Heart left ventricle (tissue), 16 donors: ENCODE data around the gene CD48. TPM values are rescaled to one million over a fixed set of nuclear protein-coding genes. Genes with fewer than 3 reads are reported as not detected.

Experiments
- ATAC-seq, 4 donors: fragments of 200-7000 bp; cut with Tn5 transposase; one replicate each; pipeline ENCODE4 v1.9.1; 2020 to 2022; ENCODE audit warnings: moderate library complexity in 4 of 4, mild to moderate bottlenecking in 3 of 4, moderate number of reproducible peaks in 1 of 4
- DNase-seq, 5 donors: peaks; one replicate each; pipeline ENCODE4 v3.0.0-alpha.2; 2020
- H3K27ac ChIP-seq, 12 donors: fragments of 200-600 bp; sonication (generic) in 4 of 12; one replicate each; pipeline versions ENCODE4 v1.5.0 to v1.8.0; 2016 to 2022; ENCODE audit warnings: mild to moderate bottlenecking in 2 of 12
- H3K27me3 ChIP-seq, 9 donors: fragments of 200-600 bp; sonication (generic) in 2 of 9; one replicate each; pipeline versions ENCODE4 v1.5.1 to v1.8.0; 2016 to 2022; ENCODE audit warnings: mild to moderate bottlenecking in 3 of 9
- H3K36me3 ChIP-seq, 9 donors: fragments of 200-600 bp; sonication (generic) in 2 of 9; one replicate each; pipeline versions ENCODE4 v1.5.0 to v1.8.0; 2018 to 2022; ENCODE audit warnings: mild to moderate bottlenecking in 2 of 9
- H3K4me1 ChIP-seq, 12 donors: fragments of 200-600 bp; sonication (generic) in 4 of 12; one replicate each; pipeline versions ENCODE4 v1.5.0 to v1.8.0; 2016 to 2022; ENCODE audit warnings: mild to moderate bottlenecking in 3 of 12
- H3K4me3 ChIP-seq, 12 donors: fragments of 200-600 bp; sonication (generic) in 4 of 12; one replicate each; pipeline versions ENCODE4 v1.5.0 to v1.8.0; 2017 to 2022; ENCODE audit warnings: mild to moderate bottlenecking in 9 of 12, moderate library complexity in 4 of 12
- H3K9me3 ChIP-seq, 12 donors: fragments of 200-600 bp; sonication (generic) in 4 of 12; one replicate each; pipeline versions ENCODE4 v1.5.0 to v1.8.0; 2016 to 2022; ENCODE audit warnings: mild to moderate bottlenecking in 1 of 12
- POLR2A ChIP-seq, 2 donors: fragments of 450-650 bp; IDR thresholded peaks; one replicate each; pipeline ENCODE4 v1.6.1; 2017; ENCODE audit warnings: antibody characterized with exemption in 2 of 2, mild to moderate bottlenecking in 2 of 2, moderate library complexity in 2 of 2
- WGBS, 4 donors: extraction: QIAGEN DNeasy Blood & Tissue Kit in 2 of 4; methylation state at CpG; one replicate each; pipeline versions ENCODE4 v1.1.5 to v1.1.7; 2013 to 2018; 5-methylcytosine and 5-hydroxymethylcytosine counted together
- intact Hi-C, 10 donors: fragments of 100-400 bp; cut with DNase I; formaldehyde crosslinking; loops; one replicate each; pipeline versions ENCODE4 v1.11.1 to v1.14.2; 2022
- polyA plus RNA-seq, 2 donors: library from polyadenylated mRNA; stranded (reverse); fragments of 200-250 nt; gene quantifications; one replicate each; pipeline ENCODE4 v1.2.3, GENCODE V29; 2013
- total RNA-seq, 9 donors: library from RNA; depleted of rRNA in 2 of 9; stranded (reverse); fragments of >200 nt in 2 of 9; fragmentation: NEBNext Ultra II Directional in 3 of 9; extraction: Animal tissue kit (Norgen Biotek cat#: 25700) in 3 of 9; gene quantifications; one replicate each; pipeline versions ENCODE4 v1.1.0 to v1.2.4, GENCODE V29; 2016 to 2023
- TF ChIP-seq, protein P1 (sequence below), 12 donors: fragments of 200-600 bp; sonication (generic) in 4 of 12; IDR thresholded peaks; one replicate each; pipeline versions ENCODE4 v1.5.0 to v1.8.0; 2018 to 2022; ENCODE audit warnings: antibody characterized with exemption in 12 of 12, mild to moderate bottlenecking in 5 of 12
- donor health status: ischemic (EF 13 %, LVEDD 7.1; RV severe dilation, severe dysfunction).
- donor health status: healthy with polysubstance abuse.
- donor health status: DM: no; HTN: yes; CAD: no.
- donor health status: DM: no; HTN: no; CAD: no.
- donor health status: ischemic (EF 25% LVEDD 6.9; RV normal size, moderate dysfunction).
- donor health status: ischemic (EF 25% LVEDD 5.7; RV mildly dilated, moderate dysfunction).
- donor health status: healthy.
- donor health status: DM: yes; HTN: yes; CAD: no.
- donor health status: ischemic (EF 35%, LVEDD 5.7; RV mildly dilated, moderate dysfunction).
- donor health status: nonischemic (EF 11% LVEDD 7.7; RV severe dilation, severe dysfunction).
- donor health status: DM: yes; HTN: yes; CAD: no.
- donor health status: PGD.
- donor health status: ischemic (EF 29% LVEDD 5.4; RV normal size, mild dysfunction).
- donor health status: nonischemic (EF 23%, LVEDD 6.1; RV moderate dilation, normal function).

CD48 gene
- total and polyA plus RNA-seq, 11 donors = 0.49 to 31.6 (median 0.71) TPM

DNA sequence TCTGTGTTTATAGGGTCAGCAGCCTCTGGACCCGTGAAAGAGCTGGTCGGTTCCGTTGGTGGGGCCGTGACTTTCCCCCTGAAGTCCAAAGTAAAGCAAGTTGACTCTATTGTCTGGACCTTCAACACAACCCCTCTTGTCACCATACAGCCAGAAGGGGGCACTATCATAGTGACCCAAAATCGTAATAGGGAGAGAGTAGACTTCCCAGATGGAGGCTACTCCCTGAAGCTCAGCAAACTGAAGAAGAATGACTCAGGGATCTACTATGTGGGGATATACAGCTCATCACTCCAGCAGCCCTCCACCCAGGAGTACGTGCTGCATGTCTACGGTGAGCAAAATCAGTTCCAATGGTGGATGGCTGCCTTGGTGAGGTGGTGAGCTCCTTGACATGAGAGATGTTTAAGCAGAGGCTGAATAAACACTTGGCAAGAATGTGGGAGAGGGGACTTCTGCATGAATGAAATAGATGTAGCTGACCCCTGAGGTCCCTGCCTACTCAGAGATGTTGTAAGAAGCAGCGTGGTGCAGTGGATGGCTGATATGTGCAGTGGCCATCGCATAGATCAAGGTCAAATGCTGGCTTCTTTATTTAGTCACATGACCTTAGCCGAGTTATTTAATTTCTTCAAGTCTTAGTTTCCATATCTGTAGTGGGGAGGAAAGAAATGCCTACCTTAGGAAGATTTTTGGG is 36.7 kb upstream of the CD48 start:
- no peak for ATAC-seq
- intact Hi-C loops = no loop called here
- no peak overlapping the region for H3K4me3 ChIP-seq
- TF ChIP-seq POLR2A (IDR thresholded peaks at IDR 0.05) = no peak
- TF ChIP-seq, protein P1, sequence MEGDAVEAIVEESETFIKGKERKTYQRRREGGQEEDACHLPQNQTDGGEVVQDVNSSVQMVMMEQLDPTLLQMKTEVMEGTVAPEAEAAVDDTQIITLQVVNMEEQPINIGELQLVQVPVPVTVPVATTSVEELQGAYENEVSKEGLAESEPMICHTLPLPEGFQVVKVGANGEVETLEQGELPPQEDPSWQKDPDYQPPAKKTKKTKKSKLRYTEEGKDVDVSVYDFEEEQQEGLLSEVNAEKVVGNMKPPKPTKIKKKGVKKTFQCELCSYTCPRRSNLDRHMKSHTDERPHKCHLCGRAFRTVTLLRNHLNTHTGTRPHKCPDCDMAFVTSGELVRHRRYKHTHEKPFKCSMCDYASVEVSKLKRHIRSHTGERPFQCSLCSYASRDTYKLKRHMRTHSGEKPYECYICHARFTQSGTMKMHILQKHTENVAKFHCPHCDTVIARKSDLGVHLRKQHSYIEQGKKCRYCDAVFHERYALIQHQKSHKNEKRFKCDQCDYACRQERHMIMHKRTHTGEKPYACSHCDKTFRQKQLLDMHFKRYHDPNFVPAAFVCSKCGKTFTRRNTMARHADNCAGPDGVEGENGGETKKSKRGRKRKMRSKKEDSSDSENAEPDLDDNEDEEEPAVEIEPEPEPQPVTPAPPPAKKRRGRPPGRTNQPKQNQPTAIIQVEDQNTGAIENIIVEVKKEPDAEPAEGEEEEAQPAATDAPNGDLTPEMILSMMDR (IDR thresholded peaks at IDR 0.05) = peak in 1 of 12 donors; percentile 21
- no peak for DNase-seq
- peaks cover 0 to 4% (median 0%) of the 10 kb centered on the region in 9 donors for H3K36me3 ChIP-seq
- 85 to 91% (median 87%) methylated on average over 10 of the region's 10 CpGs for WGBS, 4 donors
- H3K9me3 ChIP-seq = no peaks in the 10 kb centered on the region
- peaks cover 0 to 18% (median 0%) of the 10 kb centered on the region in 9 donors for H3K27me3 ChIP-seq
- no peak overlapping the region for H3K27ac ChIP-seq
- peaks cover 0 to 34% (median 0%) of the 10 kb centered on the region in 12 donors for H3K4me1 ChIP-seq

DNA sequence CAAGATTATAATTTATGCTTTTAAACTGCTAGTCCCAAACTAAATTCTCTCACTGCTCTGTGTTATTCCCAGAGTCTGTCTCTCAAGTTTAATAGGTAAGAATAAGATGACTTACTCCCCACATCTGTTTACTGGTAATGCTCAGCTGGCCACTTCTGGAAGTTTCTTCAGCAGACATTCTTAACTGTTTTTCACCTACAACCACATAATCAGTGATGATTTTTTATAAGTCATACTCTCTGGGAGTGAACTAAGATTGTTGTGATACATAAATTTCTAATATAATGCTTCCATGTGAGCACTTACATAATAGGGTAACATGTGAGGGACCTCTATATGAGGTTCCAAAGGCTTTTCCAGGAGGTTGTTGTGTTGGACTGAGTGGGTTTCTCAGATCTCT is 36.1 kb upstream of the CD48 start:
- Histone ChIP-seq H3K4me3 (no peak overlapping the region), H3K27ac (no peak overlapping the region), H3K27me3 (peaks cover 0 to 18% (median 0%) of the 10 kb centered on the region in 9 donors), H3K4me1 (peaks cover 0 to 40% (median 0%) of the 10 kb centered on the region in 12 donors), H3K9me3 (no peaks in the 10 kb centered on the region), H3K36me3 (peaks cover 0 to 4% (median 0%) of the 10 kb centered on the region in 9 donors)
- TF ChIP-seq, protein P1 (IDR thresholded peaks at IDR 0.05) = no peak
- TF ChIP-seq POLR2A (IDR thresholded peaks at IDR 0.05) = no peak
- intact Hi-C loops = no loop called here
- no peak for DNase-seq
- ATAC-seq = no peak

DNA sequence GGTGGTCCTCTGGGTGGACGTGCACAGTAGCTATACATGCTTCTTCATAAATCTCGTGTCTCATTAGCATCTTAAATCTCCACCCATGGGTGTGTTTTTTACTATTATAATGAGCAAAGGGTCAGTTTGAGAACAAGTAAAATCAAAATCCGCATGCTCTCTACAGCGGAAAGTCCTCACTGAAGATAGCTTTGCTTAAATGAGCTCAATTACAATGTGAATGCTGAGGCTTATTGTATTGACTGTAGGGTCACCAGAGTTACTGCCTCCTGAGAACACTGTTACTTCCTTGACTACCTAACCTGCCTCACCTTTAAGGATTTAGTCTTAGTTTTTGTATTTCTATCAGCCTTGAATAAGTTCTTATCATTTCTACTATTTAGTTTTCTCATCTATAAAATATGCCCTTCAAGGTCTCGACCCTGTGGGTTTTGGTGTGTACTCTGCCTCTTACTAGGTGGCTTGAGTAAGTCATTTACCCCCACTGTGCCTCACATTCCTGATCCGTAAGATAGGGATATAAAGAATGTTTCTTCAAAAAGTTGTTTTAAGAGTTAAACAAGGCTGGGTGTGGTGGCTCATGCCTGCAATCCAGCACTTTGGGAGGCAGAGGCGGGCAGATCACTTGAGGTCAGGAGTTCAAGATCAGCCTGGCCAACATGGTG is 35.3 kb upstream of the CD48 start:
- intact Hi-C loops = no loop called here
- 81 to 88% (median 86%) methylated on average over 7 of the region's 7 CpGs for WGBS, 4 donors
- Histone ChIP-seq H3K27ac (no peak overlapping the region), H3K27me3 (peaks cover 0 to 18% (median 0%) of the 10 kb centered on the region in 9 donors), H3K4me3 (no peak overlapping the region), H3K9me3 (no peaks in the 10 kb centered on the region), H3K36me3 (peaks cover 0 to 4% (median 0%) of the 10 kb centered on the region in 9 donors), H3K4me1 (peaks cover 0 to 43% (median 0%) of the 10 kb centered on the region in 12 donors)
- no peak for TF ChIP-seq POLR2A (IDR thresholded peaks at IDR 0.05)
- TF ChIP-seq, protein P1 (IDR thresholded peaks at IDR 0.05) = no peak
- DNase-seq (no peak), ATAC-seq (no peak)

DNA sequence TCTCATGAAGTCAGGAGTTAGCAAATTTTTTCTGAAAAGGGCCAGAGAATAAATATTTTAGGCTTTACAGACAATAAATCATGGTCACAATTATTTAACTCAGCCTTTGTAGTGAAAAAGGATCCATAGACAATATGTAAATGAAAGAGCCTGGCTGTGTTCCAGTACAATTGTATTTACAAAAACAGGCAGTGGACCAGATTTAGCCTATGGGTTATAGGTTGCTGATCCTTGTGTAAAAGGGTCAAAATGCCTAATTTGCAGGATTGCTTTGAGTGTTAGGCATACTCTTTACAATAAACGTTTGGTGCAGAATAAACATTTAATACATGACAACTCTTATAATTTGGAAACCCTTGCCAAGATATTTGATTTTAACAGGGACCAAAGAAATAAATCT is 33.9 kb upstream of the CD48 start:
- ATAC-seq (no peak), DNase-seq (no peak)
- intact Hi-C loops = no loop called here
- Histone ChIP-seq H3K36me3 (peaks cover 0 to 4% (median 0%) of the 10 kb centered on the region in 9 donors), H3K4me3 (no peak overlapping the region), H3K9me3 (no peaks in the 10 kb centered on the region), H3K27me3 (peaks cover 0 to 18% (median 0%) of the 10 kb centered on the region in 9 donors), H3K4me1 (peaks cover 0 to 51% (median 0%) of the 10 kb centered on the region in 12 donors), H3K27ac (peak overlapping the region in 1 of 12 donors; percentile 14)
- no peak for TF ChIP-seq POLR2A (IDR thresholded peaks at IDR 0.05)
- TF ChIP-seq, protein P1 (IDR thresholded peaks at IDR 0.05) = no peak
- WGBS, 4 donors = 58 to 73% (median 65%) methylated on average over 1 of the region's 1 CpG
